Activated CD4-positive, alpha-beta memory T cell treated with anti-CD3 and anti-CD28 coated beads, Interleukin-2, amount 10 ng/mL, durations not matched to agents 7 days and 5 days (primary cell): ENCODE results near the gene RWDD1. TPM values are rescaled to one million over a fixed set of nuclear protein-coding genes. Genes with fewer than 3 reads are reported as not detected.

Experiments used
- CTCF ChIA-PET: fragments of 350-600 bp; sonication (Branson Sonifier 250); formaldehyde crosslinking; loops from one replicate; lab custom pipeline; 2021; ENCODE audit warnings: antibody characterized with exemption, inconsistent platforms; lab: Charles Lee
- POLR2A ChIA-PET: fragments of 350-600 bp; sonication (Branson Sonifier 250); formaldehyde crosslinking; loops from one replicate; lab custom pipeline; 2021; ENCODE audit warnings: antibody characterized with exemption; lab: Charles Lee
- DNase-seq: peaks from one replicate; pipeline ENCODE4 v3.0.0-alpha.2; 2020
- H3K27ac Mint-ChIP-seq: one replicate; pipeline ENCODE4 v1.8.0; 2021; ENCODE audit warnings: mild to moderate bottlenecking, mixed read lengths
- H3K27me3 Mint-ChIP-seq: one replicate; pipeline ENCODE4 v1.8.0; 2021; ENCODE audit warnings: mixed read lengths
- H3K36me3 Mint-ChIP-seq: one replicate; pipeline ENCODE4 v1.8.0; 2021; ENCODE audit warnings: low read depth, mixed read lengths
- H3K4me1 Mint-ChIP-seq: one replicate; pipeline ENCODE4 v1.8.0; 2021; ENCODE audit warnings: mixed read lengths
- H3K4me3 Mint-ChIP-seq: one replicate; pipeline ENCODE4 v1.8.0; 2021; ENCODE audit warnings: mild to moderate bottlenecking, mixed read lengths
- H3K9me3 Mint-ChIP-seq: one replicate; pipeline ENCODE4 v1.8.0; 2021; ENCODE audit warnings: mixed read lengths
- total RNA-seq, 2 experiments: library from RNA; stranded (reverse); gene quantifications; one replicate each; pipeline ENCODE4 v1.2.3, GENCODE V29; 2021

The RWDD1 gene
- total RNA-seq, 2 experiments from 2014 or later = 37.8 to 39.5 TPM

DNA sequence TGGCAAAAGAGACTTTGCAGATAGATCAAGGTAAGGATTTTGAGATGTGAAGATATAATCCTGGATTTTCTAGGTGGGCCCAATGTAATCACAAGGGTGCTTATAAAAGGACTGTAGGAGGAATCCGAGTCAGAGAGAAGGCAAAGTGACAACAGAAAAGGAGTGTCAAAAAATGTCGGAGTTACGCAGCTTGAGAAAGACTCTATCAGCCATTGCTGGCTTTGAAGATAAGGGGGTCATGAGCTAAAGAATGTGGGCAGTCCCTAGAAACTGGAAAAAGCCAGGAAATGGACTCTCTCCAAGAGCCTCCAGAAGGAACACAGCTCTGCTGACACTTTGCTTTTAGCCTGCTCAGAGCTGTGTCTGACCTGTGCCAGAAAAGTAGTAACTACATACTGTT lies 8.7 kb upstream of the RWDD1 start:
- no peak for DNase-seq
- POLR2A ChIA-PET = interaction anchor here (0.9 to 1.4 kb wide), 2 partner anchors 10 to 20 kb away, joined by 3 read pairs; no protein-coding TSS in a partner anchor

DNA sequence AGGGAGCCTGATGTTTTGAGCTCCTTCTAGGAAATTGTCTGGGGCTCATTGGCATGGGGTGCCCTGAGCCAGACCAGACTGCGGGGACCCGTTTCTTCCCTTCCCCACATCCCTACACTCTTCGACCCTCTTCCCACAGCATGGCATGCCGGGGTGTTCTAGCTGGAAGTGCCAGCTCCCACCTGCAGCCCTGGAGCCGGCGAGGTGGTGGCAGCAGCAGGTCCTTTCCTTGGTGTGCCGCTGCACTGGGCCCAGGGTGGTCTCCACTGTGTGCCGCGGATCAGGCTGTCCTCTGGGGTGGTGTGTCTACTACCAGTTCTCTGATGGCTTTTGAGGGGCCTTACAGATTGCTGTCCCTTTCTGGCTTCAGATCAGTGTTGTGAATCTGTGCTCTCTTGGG lies 7.5 kb upstream of the RWDD1 start:
- Mint-ChIP-seq H3K4me3 (no peak overlapping the region), H3K27ac (no peak overlapping the region), H3K36me3 (no peaks in the 10 kb centered on the region), H3K9me3 (no peaks in the 10 kb centered on the region), H3K27me3 (peaks cover 22% of the 10 kb centered on the region), H3K4me1 (peaks cover 5% of the 10 kb centered on the region)
- POLR2A ChIA-PET = interaction anchor here (1.4 kb wide), 1 partner anchor 19 kb away, joined by 3 read pairs; no protein-coding TSS in a partner anchor
- DNase-seq = no peak
- CTCF ChIA-PET = interaction anchor here (0.7 to 2.1 kb wide), 8 partner anchors 8 to 347 kb away, joined by 3 to 9 read pairs (median 4); partner anchors contain the start of gene RWDD1

More for the DNA sequence above, 8.7 kb upstream of the RWDD1 start:
- CTCF ChIA-PET = interaction anchor here (0.8 to 2.1 kb wide), 10 partner anchors 7 to 346 kb away, joined by 3 to 9 read pairs (median 4); partner anchors contain the start of gene RWDD1
- peaks cover 4% of the 10 kb centered on the region for H3K4me1 Mint-ChIP-seq
- no peak overlapping the region for H3K4me3 Mint-ChIP-seq
- H3K36me3 Mint-ChIP-seq = no peaks in the 10 kb centered on the region
- no peak overlapping the region for H3K27ac Mint-ChIP-seq
- no peaks in the 10 kb centered on the region for H3K9me3 Mint-ChIP-seq
- H3K27me3 Mint-ChIP-seq = peaks cover 22% of the 10 kb centered on the region

DNA sequence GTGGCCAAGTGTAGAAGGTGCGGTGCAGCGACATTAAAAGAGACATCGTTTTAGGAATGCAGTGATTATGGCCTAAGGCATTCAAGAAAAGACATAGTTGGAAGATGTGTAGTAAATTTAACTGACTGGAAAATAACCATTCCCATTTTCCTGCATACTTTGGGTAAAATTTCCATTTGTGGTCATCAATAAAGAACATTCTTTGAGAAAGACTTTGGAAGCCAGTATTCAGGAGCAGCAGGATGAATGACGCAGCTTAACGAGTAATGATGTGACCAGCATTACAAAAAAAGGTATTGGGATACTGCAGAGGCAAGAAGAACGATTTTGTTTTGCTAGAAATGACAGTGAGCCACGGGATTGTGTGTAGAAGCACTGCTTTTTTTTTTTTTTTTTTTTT lies 7.0 kb upstream of the RWDD1 start:
- H3K27ac Mint-ChIP-seq = no peak overlapping the region
- peaks cover 8% of the 10 kb centered on the region for H3K4me1 Mint-ChIP-seq
- ChIA-PET CTCF (interaction anchor here (1.2 to 1.4 kb wide), 2 partner anchors 9 to 295 kb away, joined by 4 to 5 read pairs; no protein-coding TSS in a partner anchor), POLR2A (no interaction called here)
- no peaks in the 10 kb centered on the region for H3K9me3 Mint-ChIP-seq
- no peaks in the 10 kb centered on the region for H3K36me3 Mint-ChIP-seq
- no peak for DNase-seq
- peaks cover 22% of the 10 kb centered on the region for H3K27me3 Mint-ChIP-seq
- H3K4me3 Mint-ChIP-seq = no peak overlapping the region

DNA sequence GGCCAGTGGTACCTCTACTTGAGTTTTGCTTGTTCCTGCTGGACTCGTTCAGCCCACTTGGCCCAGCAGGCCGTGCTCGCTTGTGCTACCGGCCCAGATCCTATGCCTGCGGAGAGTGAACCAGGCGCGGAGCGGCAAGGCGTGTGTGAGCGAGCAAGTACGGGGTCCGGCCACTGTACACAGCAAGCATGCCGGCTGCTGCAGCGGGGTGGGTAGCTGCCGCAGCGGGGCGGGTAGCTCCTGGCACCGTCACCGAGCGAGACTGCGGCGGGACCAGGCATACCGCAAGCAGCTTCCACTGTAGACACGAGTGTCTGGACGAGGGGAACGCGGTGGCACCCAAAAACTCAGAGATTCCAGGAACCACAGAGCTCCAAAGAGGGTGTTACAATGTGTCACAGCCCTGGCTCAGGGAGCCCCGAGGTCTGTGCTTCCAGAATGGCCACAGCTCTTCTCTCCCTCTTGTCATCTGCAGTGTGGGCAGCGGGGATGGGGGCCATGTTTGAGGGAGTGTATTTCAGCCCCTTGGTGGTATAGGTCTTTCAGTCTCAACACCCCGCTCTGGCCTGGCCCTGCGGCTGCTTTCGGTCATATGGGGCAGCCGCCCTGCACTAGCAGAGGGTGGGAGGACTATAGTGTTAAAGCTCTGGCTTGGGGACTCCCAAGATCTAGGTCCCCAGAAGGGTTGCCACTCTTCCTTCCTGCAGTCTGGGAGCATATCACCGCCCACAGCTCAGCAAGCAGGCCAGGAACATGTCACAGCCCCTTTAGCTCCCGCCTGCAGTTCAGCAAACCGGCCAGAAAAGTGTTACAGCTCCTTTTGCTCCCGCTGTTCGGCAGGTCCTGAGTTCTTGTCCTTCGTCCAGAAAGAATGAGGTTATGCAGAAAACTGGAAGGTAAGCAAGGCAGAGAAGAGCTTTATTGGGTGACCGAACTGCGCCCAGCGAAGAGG lies 6.1 kb upstream of the RWDD1 start:
- Mint-ChIP-seq H3K36me3 (no peaks in the 10 kb centered on the region), H3K27me3 (peaks cover 22% of the 10 kb centered on the region), H3K4me3 (no peak overlapping the region), H3K9me3 (no peaks in the 10 kb centered on the region), H3K4me1 (peaks cover 13% of the 10 kb centered on the region), H3K27ac (no peak overlapping the region)
- ChIA-PET POLR2A (interaction anchor here (1.4 kb wide), 1 partner anchor 285 kb away, joined by 7 read pairs; the partner anchor contains the start of gene TSPYL1), CTCF (interaction anchor here (1.1 to 1.4 kb wide), 3 partner anchors 10 to 348 kb away, joined by 3 to 5 read pairs (median 4); no protein-coding TSS in a partner anchor)
- no peak for DNase-seq

DNA sequence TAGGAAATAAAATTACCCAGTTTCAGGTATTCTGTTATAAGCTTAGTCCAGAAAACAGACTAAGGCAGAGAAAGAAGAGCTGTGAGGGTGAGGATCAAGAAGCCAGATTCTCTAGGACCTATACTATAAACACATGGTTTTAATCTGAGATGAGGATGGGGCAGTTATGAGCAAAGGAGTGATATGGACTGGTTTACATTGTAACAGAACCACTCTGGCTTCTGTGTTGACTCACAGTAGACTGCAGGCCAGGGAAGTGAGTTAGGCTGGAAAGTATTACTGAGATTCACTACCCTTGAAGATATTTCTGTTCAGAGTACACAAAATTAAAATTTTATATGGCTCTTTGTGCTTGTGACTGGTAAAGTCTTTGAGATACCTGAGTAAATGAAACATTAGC lies 3.2 kb upstream of the RWDD1 start:
- POLR2A ChIA-PET = no interaction called here
- H3K4me1 Mint-ChIP-seq = peaks cover 32% of the 10 kb centered on the region
- no peaks in the 10 kb centered on the region for H3K9me3 Mint-ChIP-seq
- peaks cover 20% of the 10 kb centered on the region for H3K27me3 Mint-ChIP-seq
- no peaks in the 10 kb centered on the region for H3K36me3 Mint-ChIP-seq
- H3K4me3 Mint-ChIP-seq = no peak overlapping the region
- H3K27ac Mint-ChIP-seq = no peak overlapping the region
- CTCF ChIA-PET = no interaction called here
- DNase-seq = no peak

DNA sequence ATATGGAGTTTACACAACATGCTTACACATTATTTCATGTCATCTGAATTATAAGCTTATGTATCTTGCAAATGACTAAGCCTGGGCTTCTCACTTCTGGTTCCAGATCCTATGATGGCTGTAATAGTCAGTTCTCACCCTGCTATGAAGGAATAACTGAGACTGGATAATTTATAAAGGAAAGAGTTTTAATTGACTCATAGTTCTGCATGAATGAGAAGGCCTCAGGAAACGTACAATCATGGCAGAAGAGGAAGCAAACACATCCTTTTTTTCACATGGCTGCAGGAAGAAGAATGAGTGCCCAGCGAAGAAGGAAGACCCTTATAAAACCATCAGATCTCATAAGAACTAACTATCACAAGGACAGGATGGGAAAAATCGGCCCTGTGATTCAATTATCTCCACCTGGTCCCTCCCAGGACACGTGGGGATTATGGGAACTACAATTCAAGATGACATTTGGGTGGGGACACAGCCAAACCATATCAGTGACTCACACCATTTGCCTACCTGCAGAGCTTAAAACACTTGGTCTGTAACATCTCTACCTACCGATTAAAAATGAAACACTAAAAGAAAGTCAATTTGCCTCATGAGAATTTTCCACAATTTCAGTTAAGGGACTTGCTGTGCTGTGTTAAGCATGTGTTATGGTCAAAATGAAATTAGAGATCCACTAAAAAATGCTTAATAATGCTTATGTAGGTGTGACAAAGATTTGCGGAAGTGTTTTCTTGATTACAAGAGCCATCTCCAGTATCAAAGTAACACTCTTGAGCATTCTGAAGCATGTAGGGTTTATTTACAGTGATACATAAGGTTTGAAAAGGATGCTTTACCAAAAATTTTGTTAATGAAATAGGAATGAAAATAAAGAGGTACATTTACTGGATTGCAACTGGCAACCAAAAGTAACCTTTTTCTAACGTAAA lies 2.2 kb upstream of the RWDD1 start:
- no peak for DNase-seq
- no peaks in the 10 kb centered on the region for H3K9me3 Mint-ChIP-seq
- H3K4me3 Mint-ChIP-seq = no peak overlapping the region
- H3K36me3 Mint-ChIP-seq = peaks cover 3% of the 10 kb centered on the region
- peaks cover 41% of the 10 kb centered on the region for H3K4me1 Mint-ChIP-seq
- no peak overlapping the region for H3K27ac Mint-ChIP-seq
- peaks cover 16% of the 10 kb centered on the region for H3K27me3 Mint-ChIP-seq
- ChIA-PET POLR2A (interaction anchor here (1.5 to 2.7 kb wide), 3 partner anchors 55 to 468 kb away, joined by 3 to 13 read pairs (median 8); partner anchors contain the start of genes DSE and NT5DC1), CTCF (interaction anchor here (0.7 to 2.5 kb wide), 2 partner anchors 12 to 76 kb away, joined by 3 to 21 read pairs; no protein-coding TSS in a partner anchor)

DNA sequence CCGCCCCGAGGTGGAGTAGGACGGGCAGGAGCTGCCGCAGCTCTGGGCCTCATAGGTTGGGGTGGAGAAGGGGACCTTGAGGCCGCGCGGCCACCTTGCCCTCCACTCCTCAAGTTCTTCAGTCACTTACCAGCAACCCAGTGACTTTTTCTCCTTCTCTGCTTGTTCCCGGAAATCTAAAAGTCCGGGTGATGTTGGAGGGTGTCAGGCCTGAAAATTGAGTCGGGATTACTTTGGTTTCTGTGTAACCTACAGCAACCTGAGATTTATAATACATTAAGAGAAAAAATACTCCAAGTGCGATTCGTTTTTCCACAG lies 338 bp downstream of the RWDD1 start:
- Mint-ChIP-seq H3K36me3 (peaks cover 15% of the 10 kb centered on the region), H3K27ac (peak overlapping the region; percentile 88), H3K9me3 (no peaks in the 10 kb centered on the region), H3K27me3 (peaks cover 4% of the 10 kb centered on the region), H3K4me1 (peaks cover 49% of the 10 kb centered on the region), H3K4me3 (peak overlapping the region; percentile 92)
- POLR2A ChIA-PET = interaction anchor here (0.8 to 3.5 kb wide), 20 partner anchors 8 to 471 kb away, joined by 3 to 55 read pairs (median 6); partner anchors contain the start of genes DSE, KPNA5, NT5DC1 and TSPYL1
- no peak for DNase-seq
- CTCF ChIA-PET = interaction anchor here (0.9 to 2.9 kb wide), 10 partner anchors 8 to 317 kb away, joined by 3 to 21 read pairs (median 8); partner anchors contain the start of genes TSPYL1, TSPYL4 and ZUP1

DNA sequence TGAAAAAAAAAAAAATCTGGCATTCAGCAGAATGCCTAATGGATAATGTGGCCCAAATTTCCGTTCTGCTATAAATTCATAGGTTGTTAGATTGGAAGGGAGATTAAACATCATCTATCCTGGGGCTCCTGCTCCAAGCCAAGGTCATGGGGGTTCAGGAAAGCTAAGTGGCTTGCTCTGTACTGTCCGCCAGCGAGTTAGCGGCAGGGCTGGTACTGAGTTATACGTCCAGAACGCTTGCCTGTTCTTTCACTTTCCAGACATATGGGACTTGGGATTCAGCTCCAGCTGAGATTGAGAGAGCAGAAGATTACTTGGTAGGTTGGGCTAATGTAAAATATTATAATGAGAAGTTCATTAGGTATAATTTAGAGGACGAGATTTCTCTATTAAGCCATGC lies 858 bp downstream of the RWDD1 start:
- H3K9me3 Mint-ChIP-seq = no peaks in the 10 kb centered on the region
- peak overlapping the region; percentile 88 for H3K27ac Mint-ChIP-seq
- DNase-seq = no peak
- H3K27me3 Mint-ChIP-seq = no peaks in the 10 kb centered on the region
- peaks cover 53% of the 10 kb centered on the region for H3K4me1 Mint-ChIP-seq
- H3K4me3 Mint-ChIP-seq = peak overlapping the region; percentile 92
- ChIA-PET CTCF (interaction anchor here (1.4 to 2.9 kb wide), 7 partner anchors 9 to 318 kb away, joined by 5 to 19 read pairs (median 9); partner anchors contain the start of genes TSPYL1, TSPYL4 and ZUP1), POLR2A (interaction anchor here (0.6 to 3.5 kb wide), 17 partner anchors 8 to 471 kb away, joined by 3 to 55 read pairs (median 6); partner anchors contain the start of genes KPNA5, NT5DC1, TSPYL1 and TSPYL4)
- peaks cover 17% of the 10 kb centered on the region for H3K36me3 Mint-ChIP-seq

DNA sequence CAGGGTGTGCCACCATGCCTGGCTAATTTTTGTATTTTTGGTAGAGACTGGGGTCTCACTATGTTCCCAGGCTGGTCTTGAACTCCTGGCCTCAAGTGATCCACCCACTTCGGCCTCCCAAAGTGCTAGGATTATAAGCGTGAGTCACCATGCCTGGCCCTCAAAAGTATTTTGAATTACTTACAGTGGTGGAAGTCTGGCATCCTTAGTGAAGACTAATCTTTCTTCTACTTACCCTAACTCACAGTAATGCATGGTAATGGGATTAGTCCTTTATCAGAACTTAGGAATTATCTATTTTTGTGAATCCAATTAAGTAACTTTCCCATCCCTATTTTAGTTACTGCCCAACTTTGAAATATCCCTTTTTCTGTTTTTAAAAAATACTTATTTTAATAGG lies 3.9 kb downstream of the RWDD1 start:
- ChIA-PET CTCF (no interaction called here), POLR2A (no interaction called here)
- no peak overlapping the region for H3K4me3 Mint-ChIP-seq
- peaks cover 49% of the 10 kb centered on the region for H3K4me1 Mint-ChIP-seq
- no peak for DNase-seq
- H3K9me3 Mint-ChIP-seq = no peaks in the 10 kb centered on the region
- no peaks in the 10 kb centered on the region for H3K27me3 Mint-ChIP-seq
- H3K36me3 Mint-ChIP-seq = peaks cover 26% of the 10 kb centered on the region
- no peak overlapping the region for H3K27ac Mint-ChIP-seq

DNA sequence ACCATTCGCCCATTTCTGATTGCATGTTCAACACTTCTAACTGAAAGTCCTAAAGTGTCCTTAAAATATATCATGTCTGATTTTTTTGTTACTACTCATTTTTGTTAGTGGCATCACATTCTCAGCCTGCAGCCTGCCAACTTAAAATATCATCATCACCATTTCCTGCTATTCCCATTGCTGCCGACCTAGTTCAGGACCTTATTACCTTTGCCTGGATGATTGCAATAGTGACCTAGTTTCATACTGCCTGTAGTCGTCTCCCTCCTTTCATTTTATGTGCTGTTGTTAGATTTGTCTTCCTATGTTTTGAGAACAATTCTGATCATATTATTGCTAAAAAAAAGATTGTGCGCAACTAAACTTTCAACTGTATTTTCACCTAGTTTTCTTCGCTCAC lies 6.2 kb downstream of the RWDD1 start:
- H3K4me3 Mint-ChIP-seq = no peak overlapping the region
- peaks cover 32% of the 10 kb centered on the region for H3K36me3 Mint-ChIP-seq
- no peak for DNase-seq
- H3K27me3 Mint-ChIP-seq = no peaks in the 10 kb centered on the region
- peaks cover 36% of the 10 kb centered on the region for H3K4me1 Mint-ChIP-seq
- H3K9me3 Mint-ChIP-seq = no peaks in the 10 kb centered on the region
- CTCF ChIA-PET = interaction anchor here (1.4 kb wide), 1 partner anchor 16 kb away, joined by 5 read pairs; no protein-coding TSS in a partner anchor
- POLR2A ChIA-PET = no interaction called here
- no peak overlapping the region for H3K27ac Mint-ChIP-seq

DNA sequence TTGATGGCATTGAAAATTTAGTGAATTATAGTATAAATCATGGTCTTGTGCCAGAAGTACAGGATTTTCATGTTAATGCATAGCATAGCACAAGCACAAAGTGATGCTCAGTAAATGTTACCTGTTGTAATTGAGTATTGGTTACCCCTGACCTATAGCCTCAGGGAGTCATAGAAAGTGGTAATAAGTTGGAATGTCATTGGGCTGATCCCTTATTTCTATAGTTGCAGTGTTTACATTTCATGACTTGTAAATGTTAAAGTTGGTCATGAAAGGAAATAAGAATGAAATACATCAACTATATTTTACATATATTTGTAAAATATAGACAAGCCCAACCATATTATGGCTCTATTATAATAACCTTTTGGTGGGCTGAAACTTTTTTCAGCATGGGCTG lies 7.0 kb downstream of the RWDD1 start:
- ChIA-PET POLR2A (no interaction called here), CTCF (interaction anchor here (1.4 kb wide), 1 partner anchor 17 kb away, joined by 5 read pairs; no protein-coding TSS in a partner anchor)
- Mint-ChIP-seq H3K36me3 (peaks cover 34% of the 10 kb centered on the region), H3K4me1 (peaks cover 28% of the 10 kb centered on the region), H3K27me3 (no peaks in the 10 kb centered on the region), H3K27ac (no peak overlapping the region), H3K4me3 (no peak overlapping the region), H3K9me3 (no peaks in the 10 kb centered on the region)
- no peak for DNase-seq

DNA sequence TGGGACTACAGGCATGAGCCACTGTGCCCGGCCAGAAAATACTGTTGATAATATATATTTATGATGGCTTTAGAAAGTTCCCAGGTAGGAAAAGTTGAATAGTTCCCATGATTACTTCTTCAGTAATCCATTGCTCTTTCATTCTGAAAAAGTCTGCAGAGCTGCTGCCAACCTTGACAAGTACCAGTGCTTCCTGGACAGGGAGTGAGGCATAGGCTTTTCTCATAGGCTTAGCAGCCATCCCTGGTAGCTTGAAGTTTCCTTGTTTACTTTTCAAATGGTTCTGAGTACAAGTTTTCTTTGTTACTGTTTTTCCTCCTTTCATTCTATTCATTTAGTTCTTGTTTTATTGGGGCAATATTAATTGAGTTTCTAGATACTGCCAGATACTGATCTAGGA lies 7.8 kb downstream of the RWDD1 start:
- ChIA-PET POLR2A (interaction anchor here (0.8 to 2.7 kb wide), 2 partner anchors 8 to 326 kb away, joined by 4 to 12 read pairs; partner anchors contain the start of gene RWDD1), CTCF (interaction anchor here (0.9 to 3.9 kb wide), 3 partner anchors 9 to 24 kb away, joined by 3 to 21 read pairs (median 3); partner anchors contain the start of gene RWDD1)
- peaks cover 20% of the 10 kb centered on the region for H3K4me1 Mint-ChIP-seq
- H3K36me3 Mint-ChIP-seq = peaks cover 31% of the 10 kb centered on the region
- H3K27me3 Mint-ChIP-seq = no peaks in the 10 kb centered on the region
- no peak for DNase-seq
- H3K4me3 Mint-ChIP-seq = no peak overlapping the region
- no peaks in the 10 kb centered on the region for H3K9me3 Mint-ChIP-seq
- H3K27ac Mint-ChIP-seq = no peak overlapping the region
